SU-DHL-6 (cell line): ENCODE results near the gene NAA60.

Source experiments
- EZH2phosphoT487 ChIP-seq: fragments of 200-600 bp; sonication (generic), shearing (Covaris generic); conservative IDR thresholded peaks from 2 replicates; pipeline ENCODE4 v1.6.1; 2018; ENCODE audit warnings: mild to moderate bottlenecking, antibody characterized with exemption, low read length, moderate library complexity, mixed read lengths
- TF ChIP-seq, protein P1 (sequence below): fragments of 200-600 bp; sonication (generic); IDR thresholded peaks from one replicate; pipeline ENCODE4 v1.5.1; 2017; ENCODE audit warnings: antibody characterized with exemption, mild to moderate bottlenecking, low read length, moderate library complexity; ENCODE audit not compliant: insufficient read depth, poor library complexity, severe bottlenecking

DNA sequence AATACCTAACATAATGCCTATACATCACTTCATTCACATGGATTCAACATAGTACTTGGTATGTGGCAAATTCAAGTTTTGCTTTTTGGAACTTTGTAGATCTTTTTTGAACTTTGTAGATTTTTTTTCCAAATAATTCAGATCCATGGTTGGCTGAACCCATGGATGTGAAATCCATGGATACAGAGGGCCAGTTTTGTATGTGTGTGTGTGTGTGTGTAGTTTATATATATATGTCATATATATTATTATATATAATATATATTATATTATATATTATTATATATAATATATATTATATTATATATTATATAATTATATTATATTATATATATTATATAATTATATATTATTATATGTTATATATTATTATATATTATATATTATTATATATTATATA lies 85.7 kb downstream of the NAA60 start:
- TF ChIP-seq, protein P1, sequence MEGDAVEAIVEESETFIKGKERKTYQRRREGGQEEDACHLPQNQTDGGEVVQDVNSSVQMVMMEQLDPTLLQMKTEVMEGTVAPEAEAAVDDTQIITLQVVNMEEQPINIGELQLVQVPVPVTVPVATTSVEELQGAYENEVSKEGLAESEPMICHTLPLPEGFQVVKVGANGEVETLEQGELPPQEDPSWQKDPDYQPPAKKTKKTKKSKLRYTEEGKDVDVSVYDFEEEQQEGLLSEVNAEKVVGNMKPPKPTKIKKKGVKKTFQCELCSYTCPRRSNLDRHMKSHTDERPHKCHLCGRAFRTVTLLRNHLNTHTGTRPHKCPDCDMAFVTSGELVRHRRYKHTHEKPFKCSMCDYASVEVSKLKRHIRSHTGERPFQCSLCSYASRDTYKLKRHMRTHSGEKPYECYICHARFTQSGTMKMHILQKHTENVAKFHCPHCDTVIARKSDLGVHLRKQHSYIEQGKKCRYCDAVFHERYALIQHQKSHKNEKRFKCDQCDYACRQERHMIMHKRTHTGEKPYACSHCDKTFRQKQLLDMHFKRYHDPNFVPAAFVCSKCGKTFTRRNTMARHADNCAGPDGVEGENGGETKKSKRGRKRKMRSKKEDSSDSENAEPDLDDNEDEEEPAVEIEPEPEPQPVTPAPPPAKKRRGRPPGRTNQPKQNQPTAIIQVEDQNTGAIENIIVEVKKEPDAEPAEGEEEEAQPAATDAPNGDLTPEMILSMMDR: no peak
- no peak for TF ChIP-seq EZH2phosphoT487
